ENCODE measurements around the gene SLC40A1. TPM values are rescaled to one million over a fixed set of nuclear protein-coding genes. Genes with fewer than 3 reads are reported as not detected.

SLC40A1 gene
- total and polyA plus RNA-seq, 2 of the 13 experiments (the other 11 are each of a cell fraction or from before 2014, with no cell fraction given) = 10.6 to 24.9 TPM

GRCh38 chr2:189559579-189560272 lies 20.9 kb downstream of the SLC40A1 start (continued):
- TF ChIP-seq HNRNPLL (IDR thresholded peaks at IDR 0.05; ENCODE audit: low read depth, low read length, poor library complexity, severe bottlenecking) = no peak
- TF ChIP-seq GABPA (IDR thresholded peaks at IDR 0.05; ENCODE audit: low read depth, low read length) = no peak
- peak; percentile 69 for TF ChIP-seq GABPA (CRISPR knock-in tag; IDR thresholded peaks at IDR 0.05; ENCODE audit: low read depth)
- TF ChIP-seq HNRNPUL1 (IDR thresholded peaks at IDR 0.05; ENCODE audit: low read depth, low read length) = no peak
- TF ChIP-seq CREBL2 (CRISPR knock-in tag; IDR thresholded peaks at IDR 0.05; ENCODE audit: borderline replicate concordance) = no peak
- no peak for TF ChIP-seq ARID4A (CRISPR knock-in tag; IDR thresholded peaks at IDR 0.05; ENCODE audit: borderline replicate concordance)
- no peak for TF ChIP-seq IRF9 (CRISPR knock-in tag; IDR thresholded peaks at IDR 0.05; ENCODE audit: borderline replicate concordance)
- TF ChIP-seq THAP9 (CRISPR knock-in tag; IDR thresholded peaks at IDR 0.05; ENCODE audit: borderline replicate concordance) = no peak
- peak; percentile 51; the same call in 1 of the 2 replicates for TF ChIP-seq TARDBP (CRISPR knock-in tag; IDR thresholded peaks at IDR 0.05)
- TF ChIP-seq ZBTB44 (CRISPR knock-in tag; IDR thresholded peaks at IDR 0.05) = no peak
- TF ChIP-seq ETV6 (CRISPR knock-in tag; conservative IDR thresholded peaks at IDR 0.05) = peak; percentile 50; the same call in 1 of the 2 replicates
- TF ChIP-seq NFIC (IDR thresholded peaks at IDR 0.05; ENCODE audit: low read length) = peak; percentile 58; the same call in 1 of the 2 replicates
- no peak for TF ChIP-seq ZSCAN5A (CRISPR knock-in tag; IDR thresholded peaks at IDR 0.05; ENCODE audit: borderline replicate concordance)
- no peak for TF ChIP-seq PREB (CRISPR knock-in tag; IDR thresholded peaks at IDR 0.05)
- TF ChIP-seq ZNF841 (CRISPR knock-in tag; IDR thresholded peaks at IDR 0.05; ENCODE audit: borderline replicate concordance) = no peak
